Right ventricle myocardium inferior (tissue), 1 donor: ENCODE data around the gene WDR7. TPM values are rescaled to one million over a fixed set of nuclear protein-coding genes. Genes with fewer than 3 reads are reported as not detected.
A peak's percentile ranks its signal among the peaks of the same experiment; 100 is the strongest.
"Not testable (repeated sequence)": the region's sequence is repeated elsewhere in the genome, so short reads cannot be mapped to it uniquely, and the experiment has no call there.

Experiments
- ATAC-seq: fragments of 200-7000 bp; cut with Tn5 transposase; one replicate; pipeline ENCODE4 v1.9.1; 2020; ENCODE audit warnings: mild to moderate bottlenecking, moderate library complexity
- DNase-seq: peaks from one replicate; pipeline ENCODE4 v3.0.0; 2021; ENCODE audit errors: missing footprints
- intact Hi-C: fragments of 100-400 bp; cut with DNase I; formaldehyde crosslinking; loops from one replicate; pipeline ENCODE4 v1.11.0; 2022
- total RNA-seq: library from RNA; stranded (reverse); fragmentation: NEBNext Ultra II Directional; extraction: Animal tissue kit (Norgen Biotek cat#: 25700); gene quantifications from one replicate; pipeline ENCODE4 v1.2.1, GENCODE V29; 2021
- donor health status: DM: no; HTN: yes; CAD: no; lungs with severe emphysema.

WDR7 gene
- total RNA-seq, 1 donor from 2014 or later, result 21.8 TPM

- intact Hi-C loops, result no loop called here
- DNase-seq, result no peak
- no peak for ATAC-seq
These were observed 1.2 kb upstream of the WDR7 start for GRCh38 chr18:56649996-56650395.

DNA sequence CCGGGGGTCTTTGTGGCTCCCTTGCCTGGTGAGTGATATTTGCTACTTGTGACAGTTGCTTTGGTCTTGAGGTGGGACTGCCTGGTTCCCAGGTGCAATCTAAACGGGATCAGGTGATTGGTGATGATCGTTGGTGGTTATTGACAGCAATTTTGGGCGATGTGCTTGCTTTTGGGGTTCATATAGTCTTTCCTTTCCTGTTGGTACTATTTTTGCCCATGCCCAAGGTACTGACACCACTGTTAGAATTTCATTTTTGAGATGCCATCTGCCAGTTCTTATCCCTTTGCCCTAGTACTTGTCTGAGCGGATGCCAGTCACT lies 573 bp downstream of the WDR7 start:
- DNase-seq, result no peak
- intact Hi-C loops, result loop anchor here (1.0 kb wide), 1 partner anchor 13 kb away; the partner anchor contains the start of gene TXNL1
- no peak for ATAC-seq

DNA sequence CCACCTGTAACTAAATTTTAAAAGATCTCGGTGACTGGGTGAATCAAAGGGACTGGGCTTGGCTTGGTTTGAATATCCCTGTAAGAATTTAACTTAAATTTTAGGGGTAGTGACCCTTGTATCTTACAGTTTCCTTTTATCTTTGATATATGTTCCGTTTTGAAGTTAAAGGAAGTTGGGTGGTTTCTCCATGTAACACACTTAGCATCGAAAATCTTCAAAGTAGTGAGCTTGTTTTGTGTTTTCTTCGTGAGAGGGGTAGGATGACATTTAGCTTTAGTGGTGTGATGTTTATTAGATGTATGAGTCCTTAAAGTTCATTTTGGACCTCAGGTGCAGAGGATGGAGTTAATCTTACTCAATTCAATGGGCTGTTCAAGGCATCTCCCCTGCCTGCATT lies 1.6 kb downstream of the WDR7 start:
- no peak for ATAC-seq
- intact Hi-C loops, result no loop called here

GRCh38 chr18:56654280-56654679 lies 3.1 kb downstream of the WDR7 start:
- intact Hi-C loops, DNase-seq, ATAC-seq: not testable (repeated sequence)

More for the DNA sequence above, 1.6 kb downstream of the WDR7 start:
- DNase-seq, result no peak

GRCh38 chr18:56658261-56658660 lies 7.1 kb downstream of the WDR7 start:
- intact Hi-C loops, result no loop called here
- DNase-seq, result no peak
- no peak for ATAC-seq

- DNase-seq (no peak), ATAC-seq (no peak)
- intact Hi-C loops, result no loop called here
These were observed 8.0 kb downstream of the WDR7 start for GRCh38 chr18:56659111-56659510.

DNA sequence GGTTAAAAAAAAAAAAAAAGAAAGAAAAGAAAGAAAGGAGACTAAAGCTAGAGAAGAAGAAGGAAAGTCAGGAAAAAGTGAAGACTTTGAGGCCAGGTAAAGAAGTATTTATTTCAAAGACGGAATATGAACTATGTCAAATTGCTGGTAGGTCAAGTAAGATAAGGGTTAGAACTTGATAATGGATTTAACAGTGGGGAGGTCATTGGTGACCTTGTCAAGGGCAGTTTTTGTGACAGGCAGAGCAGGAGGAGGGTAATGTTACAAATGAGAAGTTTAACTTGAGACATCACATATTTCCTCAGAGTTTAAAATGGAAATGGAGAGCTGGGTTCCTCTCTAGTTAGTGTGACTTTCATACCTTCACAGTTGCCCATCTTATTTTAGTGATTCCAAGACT lies 9.5 kb downstream of the WDR7 start:
- no peak for DNase-seq
- no peak for ATAC-seq
- intact Hi-C loops, result no loop called here

DNA sequence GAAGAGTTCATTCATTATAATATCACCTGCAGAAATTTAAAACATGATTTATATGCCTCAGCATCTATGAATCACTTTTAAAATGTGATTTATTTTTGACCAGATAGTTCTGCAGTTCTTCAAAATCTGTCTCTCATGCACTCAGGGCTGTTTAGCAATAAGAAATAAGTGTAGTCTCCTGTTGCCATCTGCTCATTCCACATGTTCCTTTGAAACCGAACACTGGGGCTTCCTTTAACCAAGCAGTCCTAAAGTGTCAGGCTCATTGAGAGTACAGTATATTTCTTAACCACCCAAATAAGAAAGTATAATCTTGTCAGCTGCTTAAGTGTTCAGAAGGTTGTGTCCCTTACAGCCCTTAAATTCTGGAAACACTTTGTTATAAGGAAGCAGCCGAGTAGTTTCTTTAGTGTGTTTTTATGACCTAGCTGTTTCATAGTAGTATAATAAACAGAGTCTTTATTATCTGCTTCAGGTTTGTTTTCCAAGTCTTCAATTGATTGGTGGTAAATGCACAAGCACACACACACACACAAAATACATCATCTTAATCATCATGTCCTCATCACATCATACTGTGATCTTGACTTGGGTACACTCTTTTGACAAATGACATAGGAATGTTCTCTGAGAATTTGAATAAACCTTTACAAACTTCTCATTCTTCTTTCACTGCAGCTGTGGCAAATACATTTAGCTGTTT lies 10.4 kb downstream of the WDR7 start:
- no peak for ATAC-seq
- intact Hi-C loops, result no loop called here

GRCh38 chr18:56662063-56662408 lies 10.9 kb downstream of the WDR7 start:
- intact Hi-C loops, result no loop called here
- DNase-seq, result no peak
- no peak for ATAC-seq

More for the DNA sequence above, 10.4 kb downstream of the WDR7 start:
- DNase-seq, result no peak

- DNase-seq (no peak), ATAC-seq (no peak)
- intact Hi-C loops, result no loop called here
These were observed 11.3 kb downstream of the WDR7 start for GRCh38 chr18:56662502-56662901.

DNA sequence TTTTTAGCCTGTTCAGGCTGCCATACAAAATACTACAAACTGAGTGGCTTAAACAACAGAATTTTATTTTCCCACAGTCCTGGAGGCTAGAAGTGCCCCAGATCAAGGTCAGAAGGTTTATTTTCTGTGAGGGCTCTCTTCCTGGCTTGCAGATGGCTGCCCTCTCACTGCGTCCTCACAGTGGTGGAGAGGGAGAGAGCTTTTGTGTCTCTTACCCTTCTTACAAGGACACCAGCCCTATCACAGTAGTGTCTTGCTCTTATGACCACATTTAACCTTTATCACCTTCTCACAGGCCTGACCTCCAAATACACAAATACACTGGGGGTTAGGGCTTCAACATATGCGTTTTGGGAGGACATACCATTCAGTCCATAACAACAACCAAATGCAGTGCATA lies 11.7 kb downstream of the WDR7 start:
- no peak for ATAC-seq
- no peak for DNase-seq
- intact Hi-C loops, result no loop called here

GRCh38 chr18:56672391-56672790 lies 21.2 kb downstream of the WDR7 start:
- DNase-seq, result no peak
- ATAC-seq, result no peak
- intact Hi-C loops, result no loop called here

DNA sequence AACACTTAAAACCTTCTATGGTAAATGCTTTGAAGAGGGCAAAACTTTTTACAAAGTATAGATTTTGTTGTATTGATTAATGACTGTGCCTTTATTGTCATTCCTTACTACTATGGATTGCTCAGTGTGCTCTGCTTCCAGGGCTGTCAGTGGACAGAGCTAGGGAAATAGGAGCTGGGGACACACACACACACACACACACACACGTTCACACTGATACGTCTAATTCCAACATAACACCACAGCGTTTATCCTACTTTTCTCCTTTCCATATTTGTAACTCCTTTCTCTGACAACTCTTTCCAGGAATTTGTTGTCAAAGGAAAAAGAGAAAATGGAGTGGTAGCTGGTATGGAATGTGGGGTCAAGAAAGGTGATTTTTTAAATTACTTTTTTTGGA lies 21.8 kb downstream of the WDR7 start:
- ATAC-seq, result no peak
- no peak for DNase-seq
- intact Hi-C loops, result no loop called here

- intact Hi-C loops, result no loop called here
- ATAC-seq (peak; percentile 89), DNase-seq (no peak)
These were observed 25.5 kb downstream of the WDR7 start for GRCh38 chr18:56676639-56677038.

- ATAC-seq, result no peak
- intact Hi-C loops, result no loop called here
These were observed 27.8 kb downstream of the WDR7 start for GRCh38 chr18:56678836-56679565.

GRCh38 chr18:56684277-56684676 lies 33.1 kb downstream of the WDR7 start:
- intact Hi-C loops, result no loop called here
- ATAC-seq (no peak), DNase-seq (no peak)

More at GRCh38 chr18:56678836-56679565, 27.8 kb downstream of the WDR7 start:
- no peak for DNase-seq

- ATAC-seq (no peak), DNase-seq (no peak)
- intact Hi-C loops, result no loop called here
These were observed 40.4 kb downstream of the WDR7 start for GRCh38 chr18:56691530-56691929.

DNA sequence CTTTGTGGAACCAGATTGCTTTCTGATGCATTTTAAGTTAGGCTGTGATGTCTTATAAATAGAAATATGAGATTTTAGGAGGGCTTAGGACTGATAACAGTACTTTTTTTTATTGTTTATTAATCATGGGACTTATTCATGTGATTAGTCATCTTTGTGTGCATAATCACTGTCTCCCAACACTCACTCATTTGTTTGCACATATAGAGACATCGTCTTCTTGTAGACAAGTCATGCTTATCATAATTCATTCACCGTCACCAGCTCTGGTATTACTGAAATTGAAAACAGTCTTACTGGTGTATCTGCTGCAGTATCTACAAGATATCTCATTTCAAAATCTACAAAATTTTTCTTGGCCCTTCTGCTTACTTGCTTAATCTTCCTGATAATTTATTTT lies 45.8 kb downstream of the WDR7 start:
- intact Hi-C loops, result no loop called here
- no peak for ATAC-seq
- no peak for DNase-seq

GRCh38 chr18:56702946-56703345 lies 51.8 kb downstream of the WDR7 start:
- no peak for ATAC-seq
- intact Hi-C loops, result no loop called here
- DNase-seq, result no peak

GRCh38 chr18:56709463-56709862 lies 58.3 kb downstream of the WDR7 start:
- ATAC-seq (no peak), DNase-seq (no peak)
- intact Hi-C loops, result no loop called here
